ENCODE data around the gene RAD50.
A peak's percentile ranks its signal among the peaks of the same experiment; 100 is the strongest.

RAD50 gene

DNA sequence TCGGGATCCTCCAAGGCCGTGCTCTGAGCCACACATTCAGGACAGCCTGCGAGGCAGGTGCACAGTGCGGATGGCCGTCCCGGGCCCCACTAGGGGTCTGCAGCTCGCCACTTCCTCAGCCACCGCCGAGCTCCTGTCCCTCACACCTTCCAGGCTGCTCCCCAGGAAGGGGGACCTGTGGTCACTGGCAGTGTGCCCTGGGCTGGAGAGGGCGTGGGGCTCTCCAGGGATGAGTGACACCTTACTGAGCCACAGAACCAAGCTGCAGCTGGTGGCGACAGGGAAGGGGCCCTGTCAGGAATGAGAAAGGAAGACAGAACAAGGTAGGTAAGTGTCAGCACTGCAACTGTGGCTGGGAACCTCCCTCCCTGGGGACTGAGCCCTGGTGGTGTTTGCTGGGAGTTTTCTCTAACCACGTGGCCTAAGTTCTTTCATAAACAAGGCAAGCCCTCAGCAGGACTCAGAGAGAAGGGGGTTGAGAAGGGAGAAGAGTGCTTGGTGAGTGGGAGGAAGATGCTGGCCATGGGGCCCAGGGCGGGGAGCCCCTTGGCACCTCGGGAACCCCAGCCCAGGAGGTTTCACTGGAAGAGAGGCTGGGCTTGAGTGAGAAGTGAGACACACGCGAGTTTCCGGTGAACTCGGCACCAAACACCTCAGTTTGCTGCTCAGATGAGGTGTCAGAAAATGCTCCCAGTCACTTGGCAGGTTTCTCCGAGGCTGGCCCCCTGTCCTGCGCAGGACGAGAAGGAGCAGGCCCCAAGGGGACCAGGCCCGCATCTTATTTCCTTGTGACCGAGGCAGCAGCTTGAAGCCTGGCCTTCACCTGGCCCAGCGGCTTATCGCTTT is 106.4 kb downstream of the RAD50 start:
- DNase-seq, result no peak

DNA sequence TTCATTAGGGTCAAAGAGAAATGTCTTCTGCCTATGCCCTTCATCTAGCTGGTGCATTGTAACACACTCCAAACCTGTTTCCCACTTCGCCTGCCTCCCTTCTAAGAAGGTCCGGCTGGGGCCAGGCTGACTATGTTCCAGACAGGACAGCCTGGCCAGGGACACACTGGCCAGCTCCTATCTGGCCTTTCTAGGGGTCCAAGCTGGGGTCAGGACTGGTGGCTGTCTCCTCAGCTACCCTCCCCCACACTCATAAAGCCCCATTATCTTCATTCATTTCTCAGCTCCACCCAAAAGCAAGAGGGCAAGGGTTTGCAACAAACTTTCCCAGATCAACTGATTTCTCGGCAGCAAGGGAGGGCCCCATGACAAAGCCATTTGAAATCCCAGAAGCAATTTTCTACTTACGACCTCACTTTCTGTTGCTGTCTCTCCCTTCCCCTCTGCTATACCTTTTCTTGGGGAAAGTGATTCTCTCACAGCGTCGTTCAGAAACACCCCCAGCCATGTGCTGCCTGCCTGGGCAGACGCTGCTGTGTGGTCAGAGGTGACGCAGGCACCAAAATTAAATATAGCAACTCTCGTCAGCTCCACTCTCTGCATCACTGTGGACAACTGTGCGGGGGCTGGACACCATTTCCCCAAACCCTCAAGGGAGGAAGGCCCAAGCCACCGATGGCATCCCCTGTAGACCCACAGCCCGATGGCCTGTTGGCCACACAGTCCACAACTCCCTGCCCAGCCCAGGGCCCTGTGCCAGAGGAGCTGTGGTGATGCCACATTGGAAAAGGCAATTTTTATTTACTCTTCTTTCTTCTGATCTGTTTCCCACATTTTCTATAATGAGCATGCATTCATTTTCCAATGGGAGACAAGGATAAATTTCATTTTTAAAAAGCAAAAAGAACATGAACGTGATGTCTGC is 107.3 kb downstream of the RAD50 start:
- no peak for DNase-seq

DNA sequence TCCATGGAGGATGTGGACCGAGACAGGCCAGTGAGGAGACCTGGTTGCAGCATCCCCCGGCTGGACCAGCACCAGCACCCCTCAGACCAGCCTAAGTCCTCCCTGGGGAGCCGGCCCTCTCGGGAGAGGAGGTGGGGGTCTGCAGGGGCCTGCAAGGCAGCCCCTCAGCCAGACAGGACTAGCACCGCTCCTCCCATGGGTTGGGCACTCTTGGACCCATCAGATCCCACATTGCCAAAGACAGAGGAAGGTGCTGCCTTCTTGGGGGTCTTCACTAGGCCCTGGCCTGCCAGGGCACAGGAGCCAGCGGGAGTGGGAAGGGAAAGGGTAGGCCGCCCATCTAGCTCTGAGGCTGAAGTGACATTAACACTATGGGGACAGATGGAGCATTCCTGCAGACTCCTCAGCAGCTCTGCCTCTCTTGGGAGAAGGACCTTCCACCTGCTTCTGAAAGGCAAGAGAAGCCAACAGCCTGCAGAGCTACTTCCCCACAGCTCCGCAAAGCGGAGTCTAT is 108.0 kb downstream of the RAD50 start:
- no peak for DNase-seq

DNA sequence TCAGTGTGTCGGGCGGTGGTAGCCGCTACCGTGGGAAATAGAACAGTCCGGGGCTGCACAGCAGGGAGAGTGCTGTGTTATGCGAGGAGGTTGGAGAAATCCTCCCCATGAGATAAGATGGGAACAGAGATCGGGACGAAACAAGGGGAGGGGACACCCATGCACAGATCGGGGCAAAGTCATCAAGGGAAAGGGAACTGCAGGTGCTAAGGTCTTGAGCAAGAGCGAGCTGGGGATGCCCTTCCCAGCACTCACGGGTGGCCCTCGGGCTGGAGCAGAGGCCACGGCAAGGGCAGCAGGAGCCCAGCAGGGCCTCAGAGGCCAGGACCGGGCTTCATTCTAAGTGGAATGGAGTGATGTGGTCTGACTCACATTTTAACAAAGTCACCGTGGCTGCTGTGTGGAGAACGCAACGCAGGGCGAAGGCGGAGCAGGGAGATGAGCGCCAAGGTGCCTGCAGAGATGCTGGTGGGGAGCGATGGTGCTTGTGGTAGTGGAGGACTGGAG is 108.8 kb downstream of the RAD50 start:
- DNase-seq, result no peak

DNA sequence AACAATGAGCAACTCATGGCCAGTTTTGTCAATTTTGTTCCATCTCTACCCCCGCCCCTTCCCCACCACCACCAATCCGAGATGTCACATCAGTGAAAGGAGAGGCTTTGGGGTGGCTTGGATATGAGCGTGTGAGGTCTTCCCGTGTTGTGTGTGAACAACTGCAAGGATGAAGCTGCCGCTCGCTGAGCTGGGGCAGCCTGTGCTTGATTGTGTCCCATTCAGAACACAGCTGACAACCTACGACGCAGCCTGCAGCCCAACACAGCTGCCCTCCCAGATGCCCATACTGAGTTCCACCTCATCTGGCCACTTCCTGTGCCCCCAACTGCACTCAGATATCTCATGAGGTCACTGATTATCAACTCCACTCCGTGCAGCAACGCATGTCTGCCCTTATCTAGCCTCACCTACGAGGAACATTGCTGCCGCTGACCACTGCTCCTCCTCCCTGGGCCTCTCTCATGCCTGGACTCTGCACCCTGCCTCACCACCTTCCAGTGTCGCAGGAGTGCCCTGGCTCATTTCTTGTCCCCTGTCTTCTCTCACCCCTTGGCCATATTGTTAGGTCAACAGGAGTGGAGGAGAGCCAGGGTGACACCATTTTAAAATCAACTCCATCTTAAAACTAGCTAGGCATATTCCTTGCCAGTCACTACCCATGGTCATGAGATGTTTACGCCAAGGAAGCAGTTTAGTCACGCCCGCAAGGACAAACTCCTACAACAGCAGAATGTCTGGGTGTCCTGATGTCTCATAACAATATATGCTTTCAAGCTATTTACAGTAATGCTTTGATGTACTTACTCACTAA is 109.7 kb downstream of the RAD50 start:
- DNase-seq, result no peak

DNA sequence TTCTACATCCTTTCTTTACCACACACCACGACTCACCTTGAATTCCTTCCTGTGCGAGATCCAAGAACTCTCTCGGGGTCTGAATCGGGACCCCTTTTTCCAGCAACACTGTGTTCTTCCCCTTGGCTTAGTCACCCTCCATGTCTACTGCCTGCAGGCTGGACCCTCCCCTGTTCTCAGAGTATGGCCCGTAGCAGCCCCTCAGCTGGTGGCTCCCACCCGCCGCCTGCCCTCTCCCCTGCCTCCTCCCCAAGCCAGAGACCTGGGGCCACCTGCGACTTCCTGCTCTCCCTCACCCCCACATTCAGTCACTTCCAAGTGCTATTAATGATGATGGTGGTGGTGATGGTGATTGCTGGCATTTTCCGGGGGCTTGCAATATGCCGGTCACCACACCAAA is 110.5 kb downstream of the RAD50 start:
- DNase-seq, result no peak

DNA sequence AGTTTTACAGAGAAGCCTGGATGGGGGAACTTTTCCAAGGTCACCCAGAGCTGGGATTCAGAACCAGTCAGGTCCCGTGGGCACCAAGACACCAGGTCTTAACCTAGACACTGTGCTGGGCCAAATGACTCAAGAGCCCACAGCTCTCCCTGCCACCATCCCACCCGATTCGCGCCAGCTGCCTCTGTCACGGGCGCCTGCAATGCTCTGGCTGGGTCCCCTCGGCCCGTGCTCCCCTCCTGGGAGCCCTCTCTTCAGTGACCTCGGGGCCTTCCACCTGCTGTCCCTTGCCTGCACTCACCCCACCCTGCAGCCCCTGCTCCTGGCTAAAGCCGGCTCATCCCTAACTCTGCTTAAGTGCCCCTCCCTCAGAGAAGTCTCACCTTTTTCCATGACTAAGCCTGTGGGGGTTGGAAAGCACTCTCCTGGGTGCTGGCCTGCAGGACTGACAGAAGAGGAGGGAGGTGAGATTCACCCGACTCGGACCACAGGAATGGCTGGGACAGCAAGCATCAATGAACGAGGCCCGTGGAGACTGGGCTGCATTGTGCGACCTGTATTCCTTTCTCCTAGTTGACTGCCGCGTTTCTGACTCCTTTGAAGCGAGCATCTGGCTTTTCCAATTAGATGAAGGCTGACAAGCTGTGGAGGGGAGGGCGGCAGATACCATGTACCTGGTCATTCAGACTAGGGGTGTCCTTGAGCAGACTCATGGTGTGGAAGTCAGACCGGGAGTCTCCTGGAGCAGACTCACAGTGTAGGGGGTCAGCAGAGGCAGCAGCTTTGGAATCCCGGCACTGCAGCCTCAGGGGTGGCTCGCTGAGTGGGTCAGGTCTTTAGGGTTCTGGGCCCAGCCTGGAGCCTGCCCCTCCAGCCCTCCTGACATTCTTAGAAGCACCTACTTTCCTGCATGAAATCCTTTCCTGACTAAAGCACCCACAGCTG is 111.3 kb downstream of the RAD50 start:
- DNase-seq, result no peak

DNA sequence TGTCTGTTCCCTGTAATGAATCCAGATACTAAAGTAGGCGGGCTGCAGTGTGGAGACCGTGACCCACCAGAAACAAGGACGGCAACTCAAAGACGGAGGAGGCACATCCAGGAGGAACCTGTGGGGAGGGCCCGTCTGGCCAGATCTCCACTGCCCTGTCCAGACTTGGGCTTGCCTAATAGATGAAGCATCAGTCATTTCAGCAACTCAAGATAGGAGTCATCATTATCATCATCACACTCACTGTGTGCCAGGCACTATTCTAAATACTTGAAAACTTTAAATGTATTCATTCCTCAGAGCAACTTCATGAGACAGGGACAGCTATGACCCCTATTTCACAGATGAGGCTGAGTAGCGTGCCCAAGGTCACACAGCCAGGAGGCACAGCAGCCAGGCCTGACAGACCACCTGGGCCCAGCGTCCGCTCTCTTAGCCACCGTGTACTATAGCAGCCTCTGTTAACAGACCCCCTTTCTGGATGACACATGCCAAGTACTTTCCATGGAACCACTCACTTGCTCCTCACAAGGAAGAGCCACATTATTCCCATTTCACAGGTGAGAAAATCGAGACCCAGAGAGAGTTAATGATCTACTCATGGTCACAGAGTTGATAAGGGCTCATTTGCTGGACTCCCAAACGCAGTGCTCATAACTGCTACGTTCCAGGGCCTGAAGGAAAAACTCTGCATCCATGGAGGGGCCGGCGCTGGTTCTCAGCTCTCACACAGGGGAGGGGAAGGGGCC is 112.1 kb downstream of the RAD50 start:
- no peak for DNase-seq

DNA sequence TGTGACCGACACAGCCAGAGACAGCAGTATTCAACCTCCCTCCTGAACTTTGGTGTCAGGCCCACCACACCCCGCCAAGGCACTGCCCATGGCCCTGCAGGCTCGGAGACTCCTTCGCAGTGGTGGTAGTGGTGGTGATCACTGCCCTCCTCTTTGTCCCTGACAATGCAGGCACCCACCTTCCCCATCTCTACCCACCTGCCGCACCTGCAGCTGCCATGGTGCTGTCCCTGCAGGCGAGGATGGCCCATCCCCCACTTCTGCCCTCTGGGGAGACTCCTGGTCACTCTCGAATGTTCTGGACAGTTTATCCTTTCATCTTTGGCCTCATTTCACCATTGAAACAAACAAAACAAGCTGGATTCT is 112.7 kb downstream of the RAD50 start:
- no peak for DNase-seq

DNA sequence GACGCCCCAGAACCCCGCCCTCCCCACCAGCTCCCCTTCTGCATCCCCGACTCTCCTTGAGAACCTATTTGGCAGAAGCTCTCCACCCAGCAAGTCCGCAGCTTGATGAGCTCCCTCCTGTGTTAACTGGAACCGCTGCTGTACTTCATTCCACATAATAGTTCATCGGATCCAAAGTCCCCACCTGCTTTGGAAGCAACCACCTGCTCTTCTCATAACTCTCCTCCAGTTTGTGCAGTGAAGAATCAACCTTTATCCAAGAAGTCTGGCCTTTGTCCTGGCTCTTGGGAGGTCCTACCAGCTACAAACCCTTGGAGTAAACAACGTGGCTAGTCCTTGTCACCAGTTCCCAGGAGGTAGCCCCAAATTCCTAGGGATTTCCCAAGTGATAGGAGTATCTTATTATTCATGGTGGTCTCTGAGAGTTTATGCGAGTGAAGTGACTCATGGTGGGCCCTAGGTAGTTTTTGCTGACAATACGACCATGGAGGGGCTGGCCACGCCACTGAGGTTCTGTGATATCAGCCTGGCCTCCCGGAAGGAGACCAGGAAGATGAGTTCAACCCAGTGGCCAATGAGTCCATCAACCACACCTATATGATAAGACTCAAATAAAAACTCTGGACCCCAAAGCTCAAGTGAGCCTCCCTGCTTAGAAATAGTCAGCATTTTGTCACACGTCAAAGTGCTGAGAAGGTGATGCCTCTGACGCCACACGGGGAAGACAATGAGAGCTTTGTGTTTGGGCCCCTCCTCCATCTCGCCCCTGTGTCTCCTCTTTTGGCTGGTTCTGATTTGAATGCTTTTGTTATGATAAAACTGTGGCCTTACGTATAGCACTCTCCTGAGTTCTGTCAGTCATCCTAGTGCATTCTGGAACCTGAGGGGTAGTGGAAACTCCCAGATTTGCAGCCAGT is 113.4 kb downstream of the RAD50 start:
- DNase-seq, result no peak

DNA sequence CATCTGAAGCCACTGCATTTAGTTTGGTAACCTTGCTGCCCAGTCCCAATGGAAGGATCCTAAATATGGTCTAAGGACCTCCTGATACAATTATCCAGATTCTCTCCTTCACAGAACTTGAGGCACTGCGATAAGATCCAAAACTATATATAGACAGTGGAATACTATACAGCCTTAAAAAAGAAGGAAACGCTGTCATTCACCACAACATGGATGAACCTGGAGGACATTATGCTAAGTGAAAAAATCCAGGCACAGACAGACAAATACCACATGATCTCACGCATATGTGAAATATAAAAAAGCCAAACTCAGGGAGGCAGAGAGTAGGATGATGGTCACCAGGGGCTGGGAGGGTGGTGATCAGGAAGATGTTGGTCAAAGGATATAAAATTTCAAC is 114.2 kb downstream of the RAD50 start:
- DNase-seq, result no peak

DNA sequence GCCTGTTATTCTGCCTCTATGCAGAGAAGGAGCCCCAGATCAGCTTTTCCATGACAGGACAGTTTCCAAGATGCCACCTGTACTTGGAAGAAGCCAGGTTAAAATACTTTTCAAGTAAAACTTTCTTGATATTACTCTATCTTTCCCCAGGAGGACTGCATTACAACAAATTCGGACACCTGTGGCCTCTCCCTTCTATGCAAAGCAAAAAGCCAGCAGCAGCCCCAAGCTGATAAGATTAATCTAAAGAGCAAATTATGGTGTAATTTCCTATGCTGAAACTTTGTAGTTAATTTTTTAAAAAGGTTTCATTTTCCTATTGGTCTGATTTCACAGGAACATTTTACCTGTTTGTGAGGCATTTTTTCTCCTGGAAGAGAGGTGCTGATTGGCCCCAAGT is 116.7 kb downstream of the RAD50 start:
- no peak for DNase-seq

DNA sequence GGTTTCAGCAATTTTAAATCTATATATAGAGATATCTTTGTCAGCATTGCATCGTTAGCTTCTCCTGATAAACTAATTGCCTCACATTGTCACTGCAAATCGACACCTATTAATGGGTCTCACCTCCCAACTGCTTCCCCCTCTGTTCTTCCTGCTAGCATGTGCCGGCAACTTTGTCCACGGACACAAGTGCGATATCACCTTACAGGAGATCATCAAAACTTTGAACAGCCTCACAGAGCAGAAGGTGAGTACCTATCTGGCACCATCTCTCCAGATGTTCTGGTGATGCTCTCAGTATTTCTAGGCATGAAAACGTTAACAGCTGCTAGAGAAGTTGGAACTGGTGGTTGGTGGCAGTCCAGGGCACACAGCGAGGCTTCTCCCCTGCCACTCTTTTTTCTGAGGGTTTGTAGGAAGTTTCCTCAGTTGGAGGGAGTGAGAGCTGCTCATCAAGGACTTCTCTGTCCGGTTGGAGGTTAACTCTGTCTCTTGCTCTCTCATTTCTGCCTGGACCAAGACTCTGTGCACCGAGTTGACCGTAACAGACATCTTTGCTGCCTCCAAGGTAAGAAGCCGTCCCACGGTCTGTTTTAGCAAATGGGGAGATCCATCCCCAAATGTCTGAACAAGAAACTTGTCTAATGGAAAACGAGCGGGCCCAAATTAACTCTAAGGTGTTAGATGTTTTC is 117.3 kb downstream of the RAD50 start, which contains the start of gene IL4:
TSS of gene IL4 (plus strand) at position 51 of the 692 bp plus-strand sequence. CDS start at position 113, 62 bp downstream.
- no peak for DNase-seq

DNA sequence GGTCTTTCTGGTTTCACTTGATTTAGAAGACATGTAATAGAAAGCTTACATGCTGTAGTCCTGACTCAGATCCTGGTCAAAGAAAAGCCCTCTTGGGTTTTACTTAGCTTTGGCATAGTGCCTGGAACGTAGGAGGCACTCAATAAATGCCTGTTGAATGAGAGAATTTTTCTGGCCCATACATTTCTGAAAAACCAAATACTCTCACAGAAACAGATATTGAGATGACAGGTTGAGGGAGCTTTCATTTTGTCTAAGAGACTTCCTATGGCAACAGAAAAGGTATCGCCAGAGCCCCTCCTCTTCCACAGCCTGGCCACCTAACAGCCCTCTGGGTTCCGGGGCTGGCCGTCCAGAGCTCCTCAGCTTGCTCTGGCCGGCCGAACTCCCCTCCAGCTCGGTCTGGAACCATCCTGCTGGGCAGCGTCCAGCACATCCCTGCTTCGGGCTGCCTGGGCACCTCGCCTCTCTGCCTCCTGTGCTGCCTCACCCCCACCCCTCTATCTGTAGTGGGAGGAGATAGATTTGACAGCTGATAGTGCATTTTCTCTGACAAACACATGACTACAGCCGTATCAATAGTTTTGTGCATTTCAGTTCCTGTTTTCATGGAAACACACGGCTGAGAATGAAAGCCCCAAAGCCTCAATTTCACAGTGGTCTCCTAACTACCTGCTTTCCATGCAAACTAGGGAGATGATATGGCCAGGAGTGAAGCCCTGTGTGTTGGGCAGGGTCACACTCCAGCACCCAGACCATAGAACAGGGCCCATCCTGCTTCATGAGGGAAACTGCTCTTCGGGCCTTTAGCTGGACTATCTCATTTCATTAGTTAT is 118.1 kb downstream of the RAD50 start:
- peak; percentile 56 for DNase-seq

DNA sequence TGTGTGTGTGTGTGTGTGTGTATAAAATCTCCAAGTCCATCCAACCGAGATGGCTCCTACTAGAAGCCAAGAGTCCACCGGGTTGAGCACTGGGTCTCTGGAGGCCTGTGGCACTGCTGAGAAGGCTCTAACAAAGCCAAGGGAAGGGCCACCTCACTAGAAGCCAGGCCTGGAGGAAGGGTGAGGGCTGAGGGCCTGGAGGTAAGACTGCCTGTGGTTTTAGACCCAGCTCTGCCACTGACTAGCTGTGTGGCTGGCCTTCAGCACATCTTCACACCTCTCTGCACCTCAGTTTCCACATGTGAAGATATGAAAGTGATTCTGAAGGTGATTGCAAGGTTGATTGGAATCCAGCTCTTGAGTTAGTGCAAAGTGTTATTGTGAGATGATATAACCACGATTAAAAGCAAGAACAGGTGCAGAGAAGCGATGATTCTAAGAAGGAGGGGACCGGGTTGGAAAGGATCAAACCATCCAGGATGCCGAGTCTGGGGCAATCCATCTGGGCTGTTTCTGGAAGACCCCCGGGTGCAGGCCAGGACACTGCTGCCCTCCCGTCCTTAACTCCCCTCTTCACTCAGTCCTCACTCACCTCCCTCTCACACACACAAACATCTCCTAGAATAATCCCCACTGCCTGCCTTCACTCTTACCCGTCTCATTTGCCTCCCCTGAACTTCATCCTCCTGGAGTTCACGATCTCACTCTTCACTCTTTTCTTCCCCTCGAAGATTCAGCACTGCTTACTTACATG is 119.3 kb downstream of the RAD50 start:
- no peak for DNase-seq

DNA sequence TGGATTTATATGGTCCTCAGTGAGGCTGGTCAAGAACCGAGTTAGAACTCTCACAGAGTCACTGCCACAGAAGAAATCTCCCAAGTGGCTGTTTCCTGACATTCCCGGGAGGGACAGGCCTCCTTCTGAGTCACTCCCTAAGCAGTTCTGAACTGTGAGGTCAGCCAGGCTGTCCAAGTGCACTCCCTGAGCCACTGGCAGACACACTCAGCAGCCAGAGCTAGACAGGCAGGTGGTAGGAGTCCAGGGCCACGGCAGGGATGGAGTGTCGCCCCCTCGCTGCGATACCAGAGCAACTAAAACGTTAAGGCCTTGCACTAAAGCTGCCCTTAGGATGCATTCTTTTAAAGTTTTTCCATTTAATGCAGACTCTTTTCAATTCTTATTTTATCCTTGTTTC is 120.4 kb downstream of the RAD50 start:
- DNase-seq, result peak; percentile 94
